ENCODE data around the gene ITIH2.
"Not testable (repeated sequence)": the region's sequence is repeated elsewhere in the genome, so short reads cannot be mapped to it uniquely, and the experiment has no call there.

The ITIH2 gene

GRCh38 chr10:7693194-7693593 is 9.9 kb upstream of the ITIH2 start:
- not testable (repeated sequence) for H3K4me1 ChIP-seq (ENCODE audit: control insufficient read depth in 1 of 2, insufficient read depth in 2 of 2, low read length in 2 of 2); H3K9ac ChIP-seq (ENCODE audit: low read depth in 1 of 2, low read length in 2 of 2); H3K27me3 ChIP-seq (ENCODE audit: control insufficient read depth in 1 of 2, insufficient read depth in 2 of 2, low read length in 2 of 2); H3K4me3 ChIP-seq (ENCODE audit: low read depth in 1 of 2, low read length in 2 of 2); H3K9me3 ChIP-seq (ENCODE audit: control insufficient read depth in 1 of 2, low read length in 2 of 2); H3K36me3 ChIP-seq (ENCODE audit: control insufficient read depth in 1 of 2, insufficient read depth in 2 of 2, low read length in 2 of 2); H3K27ac ChIP-seq (ENCODE audit: low read depth, low read length)

GRCh38 chr10:7696545-7696944 is 6.6 kb upstream of the ITIH2 start:
- Histone ChIP-seq H3K27ac (ENCODE audit: low read depth, low read length) (no peak overlapping the region), H3K9me3 (ENCODE audit: control insufficient read depth in 1 of 2, low read length in 2 of 2) (no peaks in the 10 kb centered on the region), H3K27me3 (ENCODE audit: control insufficient read depth in 1 of 2, insufficient read depth in 2 of 2, low read length in 2 of 2) (no peaks in the 10 kb centered on the region), H3K4me1 (ENCODE audit: control insufficient read depth in 1 of 2, insufficient read depth in 2 of 2, low read length in 2 of 2) (no peaks in the 10 kb centered on the region), H3K36me3 (ENCODE audit: control insufficient read depth in 1 of 2, insufficient read depth in 2 of 2, low read length in 2 of 2) (no peaks in the 10 kb centered on the region), H3K4me3 (ENCODE audit: low read depth in 1 of 2, low read length in 2 of 2) (no peak overlapping the region), H3K9ac (ENCODE audit: low read depth in 1 of 2, low read length in 2 of 2) (no peak overlapping the region)

- H3K4me1 ChIP-seq (ENCODE audit: control insufficient read depth in 1 of 2, insufficient read depth in 2 of 2, low read length in 2 of 2), result no peaks in the 10 kb centered on the region
- no peaks in the 10 kb centered on the region for H3K36me3 ChIP-seq (ENCODE audit: control insufficient read depth in 1 of 2, insufficient read depth in 2 of 2, low read length in 2 of 2)
- no peak overlapping the region for H3K9ac ChIP-seq (ENCODE audit: low read depth in 1 of 2, low read length in 2 of 2)
- no peak overlapping the region for H3K4me3 ChIP-seq (ENCODE audit: low read depth in 1 of 2, low read length in 2 of 2)
- no peak overlapping the region for H3K27ac ChIP-seq (ENCODE audit: low read depth, low read length)
- H3K9me3 ChIP-seq (ENCODE audit: control insufficient read depth in 1 of 2, low read length in 2 of 2), result no peaks in the 10 kb centered on the region
- peaks cover 0 to 4% of the 10 kb centered on the region in 2 donors for H3K27me3 ChIP-seq (ENCODE audit: control insufficient read depth in 1 of 2, insufficient read depth in 2 of 2, low read length in 2 of 2)
These were observed 5.7 kb upstream of the ITIH2 start for GRCh38 chr10:7697426-7697825.

GRCh38 chr10:7700577-7701125 is 2.5 kb upstream of the ITIH2 start:
- Histone ChIP-seq H3K27ac (ENCODE audit: low read depth, low read length) (no peak overlapping the region), H3K36me3 (ENCODE audit: control insufficient read depth in 1 of 2, insufficient read depth in 2 of 2, low read length in 2 of 2) (no peaks in the 10 kb centered on the region), H3K9me3 (ENCODE audit: control insufficient read depth in 1 of 2, low read length in 2 of 2) (no peaks in the 10 kb centered on the region), H3K27me3 (ENCODE audit: control insufficient read depth in 1 of 2, insufficient read depth in 2 of 2, low read length in 2 of 2) (peaks cover 0 to 4% of the 10 kb centered on the region in 2 donors), H3K4me3 (ENCODE audit: low read depth in 1 of 2, low read length in 2 of 2) (no peak overlapping the region), H3K9ac (ENCODE audit: low read depth in 1 of 2, low read length in 2 of 2) (no peak overlapping the region), H3K4me1 (ENCODE audit: control insufficient read depth in 1 of 2, insufficient read depth in 2 of 2, low read length in 2 of 2) (no peaks in the 10 kb centered on the region)

GRCh38 chr10:7701158-7701742 is 1.9 kb upstream of the ITIH2 start:
- H3K9me3 ChIP-seq (ENCODE audit: control insufficient read depth in 1 of 2, low read length in 2 of 2), result no peaks in the 10 kb centered on the region
- H3K4me1 ChIP-seq (ENCODE audit: control insufficient read depth in 1 of 2, insufficient read depth in 2 of 2, low read length in 2 of 2), result no peaks in the 10 kb centered on the region
- H3K27me3 ChIP-seq (ENCODE audit: control insufficient read depth in 1 of 2, insufficient read depth in 2 of 2, low read length in 2 of 2), result peaks cover 0 to 4% of the 10 kb centered on the region in 2 donors
- no peaks in the 10 kb centered on the region for H3K36me3 ChIP-seq (ENCODE audit: control insufficient read depth in 1 of 2, insufficient read depth in 2 of 2, low read length in 2 of 2)
- H3K4me3 ChIP-seq (ENCODE audit: low read depth in 1 of 2, low read length in 2 of 2), result no peak overlapping the region
- no peak overlapping the region for H3K9ac ChIP-seq (ENCODE audit: low read depth in 1 of 2, low read length in 2 of 2)
- no peak overlapping the region for H3K27ac ChIP-seq (ENCODE audit: low read depth, low read length)

GRCh38 chr10:7702288-7702812 is 766 bp upstream of the ITIH2 start:
- Histone ChIP-seq H3K4me1 (ENCODE audit: control insufficient read depth in 1 of 2, insufficient read depth in 2 of 2, low read length in 2 of 2) (no peaks in the 10 kb centered on the region), H3K9me3 (ENCODE audit: control insufficient read depth in 1 of 2, low read length in 2 of 2) (no peaks in the 10 kb centered on the region), H3K36me3 (ENCODE audit: control insufficient read depth in 1 of 2, insufficient read depth in 2 of 2, low read length in 2 of 2) (no peaks in the 10 kb centered on the region), H3K27me3 (ENCODE audit: control insufficient read depth in 1 of 2, insufficient read depth in 2 of 2, low read length in 2 of 2) (peaks cover 0 to 6% of the 10 kb centered on the region in 2 donors), H3K27ac (ENCODE audit: low read depth, low read length) (no peak overlapping the region), H3K4me3 (ENCODE audit: low read depth in 1 of 2, low read length in 2 of 2) (no peak overlapping the region), H3K9ac (ENCODE audit: low read depth in 1 of 2, low read length in 2 of 2) (no peak overlapping the region)

GRCh38 chr10:7704071-7705016 is 1.2 kb downstream of the ITIH2 start:
- Histone ChIP-seq H3K9me3 (ENCODE audit: control insufficient read depth in 1 of 2, low read length in 2 of 2) (no peaks in the 10 kb centered on the region), H3K9ac (ENCODE audit: low read depth in 1 of 2, low read length in 2 of 2) (no peak overlapping the region), H3K27ac (ENCODE audit: low read depth, low read length) (no peak overlapping the region), H3K4me3 (ENCODE audit: low read depth in 1 of 2, low read length in 2 of 2) (no peak overlapping the region), H3K36me3 (ENCODE audit: control insufficient read depth in 1 of 2, insufficient read depth in 2 of 2, low read length in 2 of 2) (no peaks in the 10 kb centered on the region), H3K4me1 (ENCODE audit: control insufficient read depth in 1 of 2, insufficient read depth in 2 of 2, low read length in 2 of 2) (no peaks in the 10 kb centered on the region), H3K27me3 (ENCODE audit: control insufficient read depth in 1 of 2, insufficient read depth in 2 of 2, low read length in 2 of 2) (peaks cover 0 to 6% of the 10 kb centered on the region in 2 donors)

- H3K9me3 ChIP-seq (ENCODE audit: control insufficient read depth in 1 of 2, low read length in 2 of 2), result no peaks in the 10 kb centered on the region
- H3K27me3 ChIP-seq (ENCODE audit: control insufficient read depth in 1 of 2, insufficient read depth in 2 of 2, low read length in 2 of 2), result peaks cover 0 to 6% of the 10 kb centered on the region in 2 donors
- H3K4me3 ChIP-seq (ENCODE audit: low read depth in 1 of 2, low read length in 2 of 2), result no peak overlapping the region
- H3K36me3 ChIP-seq (ENCODE audit: control insufficient read depth in 1 of 2, insufficient read depth in 2 of 2, low read length in 2 of 2), result no peaks in the 10 kb centered on the region
- H3K27ac ChIP-seq (ENCODE audit: low read depth, low read length), result no peak overlapping the region
- H3K9ac ChIP-seq (ENCODE audit: low read depth in 1 of 2, low read length in 2 of 2), result no peak overlapping the region
- no peaks in the 10 kb centered on the region for H3K4me1 ChIP-seq (ENCODE audit: control insufficient read depth in 1 of 2, insufficient read depth in 2 of 2, low read length in 2 of 2)
These were observed 2.2 kb downstream of the ITIH2 start for GRCh38 chr10:7705341-7705740.

- no peak overlapping the region for H3K4me3 ChIP-seq (ENCODE audit: low read depth in 1 of 2, low read length in 2 of 2)
- H3K27me3 ChIP-seq (ENCODE audit: control insufficient read depth in 1 of 2, insufficient read depth in 2 of 2, low read length in 2 of 2), result peaks cover 0 to 6% of the 10 kb centered on the region in 2 donors
- H3K27ac ChIP-seq (ENCODE audit: low read depth, low read length), result no peak overlapping the region
- H3K4me1 ChIP-seq (ENCODE audit: control insufficient read depth in 1 of 2, insufficient read depth in 2 of 2, low read length in 2 of 2), result no peaks in the 10 kb centered on the region
- H3K9ac ChIP-seq (ENCODE audit: low read depth in 1 of 2, low read length in 2 of 2), result no peak overlapping the region
- H3K9me3 ChIP-seq (ENCODE audit: control insufficient read depth in 1 of 2, low read length in 2 of 2), result no peaks in the 10 kb centered on the region
- no peaks in the 10 kb centered on the region for H3K36me3 ChIP-seq (ENCODE audit: control insufficient read depth in 1 of 2, insufficient read depth in 2 of 2, low read length in 2 of 2)
These were observed 3.5 kb downstream of the ITIH2 start for GRCh38 chr10:7706534-7707073.

GRCh38 chr10:7707102-7707501 is 4.0 kb downstream of the ITIH2 start:
- H3K9me3 ChIP-seq (ENCODE audit: control insufficient read depth in 1 of 2, low read length in 2 of 2), result no peaks in the 10 kb centered on the region
- peaks cover 0 to 6% of the 10 kb centered on the region in 2 donors for H3K27me3 ChIP-seq (ENCODE audit: control insufficient read depth in 1 of 2, insufficient read depth in 2 of 2, low read length in 2 of 2)
- no peaks in the 10 kb centered on the region for H3K4me1 ChIP-seq (ENCODE audit: control insufficient read depth in 1 of 2, insufficient read depth in 2 of 2, low read length in 2 of 2)
- H3K4me3 ChIP-seq (ENCODE audit: low read depth in 1 of 2, low read length in 2 of 2), result no peak overlapping the region
- H3K9ac ChIP-seq (ENCODE audit: low read depth in 1 of 2, low read length in 2 of 2), result no peak overlapping the region
- no peaks in the 10 kb centered on the region for H3K36me3 ChIP-seq (ENCODE audit: control insufficient read depth in 1 of 2, insufficient read depth in 2 of 2, low read length in 2 of 2)
- no peak overlapping the region for H3K27ac ChIP-seq (ENCODE audit: low read depth, low read length)

Data from duodenal mucosa (tissue), 2 donors.